Astrocyte (in vitro differentiated cells and primary cell): Measurements from ENCODE around the gene TRMT61A. TPM values are rescaled to one million over a fixed set of nuclear protein-coding genes. Genes with fewer than 3 reads are reported as not detected.

Source experiments
- DNase-seq: peaks from one replicate; pipeline ENCODE4 v3.0.0-alpha.2; 2010; ENCODE audit warnings: low read depth
- FAIRE-seq: peaks from 2 replicates; lab custom pipeline; 2011; peaks lifted over from hg19 to GRCh38; lab: Jason Lieb, UNC
- H2AFZ ChIP-seq: 2 replicates; pipeline ENCODE4 v1.6.0; 2012; ENCODE audit warnings: low read depth, low read length, inconsistent platforms
- H3K27ac ChIP-seq: 2 replicates; pipeline ENCODE4 v1.5.1; 2011; ENCODE audit warnings: low read depth, low read length, inconsistent platforms
- H3K27me3 ChIP-seq: 2 replicates; pipeline ENCODE4 v1.6.0; 2011; ENCODE audit warnings: low read length, inconsistent platforms; ENCODE audit not compliant: insufficient read depth
- H3K36me3 ChIP-seq: 2 replicates; pipeline ENCODE4 v1.5.1; 2011; ENCODE audit warnings: low read length, inconsistent platforms; ENCODE audit not compliant: insufficient read depth
- H3K4me1 ChIP-seq: 2 replicates; pipeline ENCODE4 v1.5.1; 2011; ENCODE audit warnings: low read length, inconsistent platforms; ENCODE audit not compliant: insufficient read depth
- H3K4me2 ChIP-seq: 2 replicates; pipeline ENCODE4 v1.6.0; 2012; ENCODE audit warnings: low read length, inconsistent platforms
- H3K4me3 ChIP-seq: 2 replicates; pipeline ENCODE4 v1.5.1; 2011; ENCODE audit warnings: low read depth, mild to moderate bottlenecking, low read length, inconsistent platforms; ENCODE audit not compliant: insufficient read depth
- H3K79me2 ChIP-seq: 2 replicates; pipeline ENCODE4 v1.6.0; 2012; ENCODE audit warnings: mild to moderate bottlenecking, low read length, inconsistent platforms; ENCODE audit not compliant: insufficient read depth
- H3K9ac ChIP-seq: 2 replicates; pipeline ENCODE4 v1.6.0; 2012; ENCODE audit warnings: mild to moderate bottlenecking, low read length, inconsistent platforms
- H3K9me3 ChIP-seq: 2 replicates; pipeline ENCODE4 v1.5.1; 2012; ENCODE audit warnings: low read depth, mild to moderate bottlenecking, low read length, inconsistent platforms; ENCODE audit not compliant: insufficient read depth
- H4K20me1 ChIP-seq: 2 replicates; pipeline ENCODE4 v1.6.0; 2012; ENCODE audit warnings: low read length, inconsistent platforms; ENCODE audit not compliant: insufficient read depth
- H3K27ac Mint-ChIP-seq: one replicate; pipeline ENCODE4 v1.8.0; 2021; ENCODE audit warnings: mild to moderate bottlenecking, mixed read lengths; ENCODE audit not compliant: unreplicated experiment
- H3K27me3 Mint-ChIP-seq: one replicate; pipeline ENCODE4 v1.8.0; 2021; ENCODE audit warnings: low read depth, mixed read lengths; ENCODE audit not compliant: unreplicated experiment
- H3K36me3 Mint-ChIP-seq: one replicate; pipeline ENCODE4 v1.8.0; 2021; ENCODE audit warnings: low read depth, mixed read lengths; ENCODE audit not compliant: unreplicated experiment
- H3K4me1 Mint-ChIP-seq: one replicate; pipeline ENCODE4 v1.8.0; 2021; ENCODE audit warnings: low read depth, mixed read lengths; ENCODE audit not compliant: unreplicated experiment
- H3K4me3 Mint-ChIP-seq: one replicate; pipeline ENCODE4 v1.8.0; 2021; ENCODE audit warnings: mild to moderate bottlenecking, moderate library complexity, mixed read lengths; ENCODE audit not compliant: unreplicated experiment
- H3K9me3 Mint-ChIP-seq: one replicate; pipeline ENCODE4 v1.8.0; 2021; ENCODE audit warnings: mild to moderate bottlenecking, mixed read lengths; ENCODE audit not compliant: unreplicated experiment
- EZH2 ChIP-seq: IDR thresholded peaks from 2 replicates; pipeline ENCODE4 v1.6.1; 2012; ENCODE audit warnings: mild to moderate bottlenecking, low read length, inconsistent platforms; ENCODE audit not compliant: insufficient read depth
- total RNA-seq: library from RNA; stranded (reverse); gene quantifications from 2 replicates; pipeline ENCODE4 v1.2.1, GENCODE V29; 2021
- TF ChIP-seq, protein P1 (sequence below): IDR thresholded peaks from 2 replicates; pipeline ENCODE4 v1.5.1; 2011; ENCODE audit warnings: low read depth, mild to moderate bottlenecking, inconsistent platforms, low read length, moderate library complexity; ENCODE audit not compliant: insufficient read depth

The TRMT61A gene
- total RNA-seq, 1 donor from 2014 or later: 12.4 TPM

- no peak overlapping the region for H3K4me3 ChIP-seq
- Mint-ChIP-seq H3K27me3 (no peaks in the 10 kb centered on the region), H3K9me3 (no peaks in the 10 kb centered on the region), H3K4me1 (peaks cover 9% of the 10 kb centered on the region), H3K27ac (no peak overlapping the region), H3K36me3 (peaks cover 7% of the 10 kb centered on the region), H3K4me3 (no peak overlapping the region)
- H3K9ac ChIP-seq: no peak overlapping the region
- DNase-seq (no peak), FAIRE-seq (no peak)
- H3K4me2 ChIP-seq: no peak overlapping the region
- H3K79me2 ChIP-seq: peaks cover 11% of the 10 kb centered on the region
- H3K27me3 ChIP-seq: no peaks in the 10 kb centered on the region
- no peak for TF ChIP-seq EZH2
- TF ChIP-seq, protein P1, sequence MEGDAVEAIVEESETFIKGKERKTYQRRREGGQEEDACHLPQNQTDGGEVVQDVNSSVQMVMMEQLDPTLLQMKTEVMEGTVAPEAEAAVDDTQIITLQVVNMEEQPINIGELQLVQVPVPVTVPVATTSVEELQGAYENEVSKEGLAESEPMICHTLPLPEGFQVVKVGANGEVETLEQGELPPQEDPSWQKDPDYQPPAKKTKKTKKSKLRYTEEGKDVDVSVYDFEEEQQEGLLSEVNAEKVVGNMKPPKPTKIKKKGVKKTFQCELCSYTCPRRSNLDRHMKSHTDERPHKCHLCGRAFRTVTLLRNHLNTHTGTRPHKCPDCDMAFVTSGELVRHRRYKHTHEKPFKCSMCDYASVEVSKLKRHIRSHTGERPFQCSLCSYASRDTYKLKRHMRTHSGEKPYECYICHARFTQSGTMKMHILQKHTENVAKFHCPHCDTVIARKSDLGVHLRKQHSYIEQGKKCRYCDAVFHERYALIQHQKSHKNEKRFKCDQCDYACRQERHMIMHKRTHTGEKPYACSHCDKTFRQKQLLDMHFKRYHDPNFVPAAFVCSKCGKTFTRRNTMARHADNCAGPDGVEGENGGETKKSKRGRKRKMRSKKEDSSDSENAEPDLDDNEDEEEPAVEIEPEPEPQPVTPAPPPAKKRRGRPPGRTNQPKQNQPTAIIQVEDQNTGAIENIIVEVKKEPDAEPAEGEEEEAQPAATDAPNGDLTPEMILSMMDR: no peak
- H4K20me1 ChIP-seq: peaks cover 46% of the 10 kb centered on the region
- peaks cover 10% of the 10 kb centered on the region for H3K4me1 ChIP-seq
- H3K9me3 ChIP-seq: no peaks in the 10 kb centered on the region
- H3K27ac ChIP-seq: no peak overlapping the region
- H2AFZ ChIP-seq: no peak overlapping the region
- H3K36me3 ChIP-seq: no peaks in the 10 kb centered on the region
Measured at GRCh38 chr14:103551338-103551762, 22.4 kb downstream of the TRMT61A start.

GRCh38 chr14:103552011-103552845, 23.2 kb downstream of the TRMT61A start:
- Histone ChIP-seq H2AFZ (no peak overlapping the region), H3K36me3 (no peaks in the 10 kb centered on the region), H3K27ac (no peak overlapping the region), H3K9me3 (no peaks in the 10 kb centered on the region), H3K27me3 (no peaks in the 10 kb centered on the region), H4K20me1 (peaks cover 44% of the 10 kb centered on the region), H3K9ac (no peak overlapping the region), H3K4me1 (peaks cover 10% of the 10 kb centered on the region), H3K4me2 (peak overlapping the region; percentile 17), H3K79me2 (peaks cover 19% of the 10 kb centered on the region), H3K4me3 (no peak overlapping the region)
- Mint-ChIP-seq H3K27ac (peak overlapping the region; percentile 18), H3K27me3 (no peaks in the 10 kb centered on the region), H3K4me3 (no peak overlapping the region), H3K36me3 (peaks cover 7% of the 10 kb centered on the region), H3K4me1 (peaks cover 11% of the 10 kb centered on the region), H3K9me3 (no peaks in the 10 kb centered on the region)
- DNase-seq: peak; percentile 67
- peak; percentile 62 for FAIRE-seq
- TF ChIP-seq, protein P1: no peak

DNA sequence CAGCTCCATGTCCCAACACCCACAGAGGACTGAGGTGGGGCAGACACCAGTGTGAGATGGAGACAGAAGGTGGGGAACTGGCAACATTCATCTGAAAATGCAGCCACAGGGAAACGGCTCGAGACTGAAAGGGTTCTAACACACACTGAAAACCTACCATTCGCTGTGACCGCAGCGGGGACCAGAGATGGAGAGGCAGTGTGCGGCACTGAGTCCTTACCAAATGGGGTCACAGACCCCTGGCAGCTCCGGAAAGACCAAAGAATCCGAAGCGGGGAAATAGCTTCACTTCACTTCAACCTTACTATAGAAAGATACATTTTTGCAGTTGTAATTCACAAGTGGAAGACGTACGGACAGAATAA, 23.8 kb downstream of the TRMT61A start:
- H3K4me3 Mint-ChIP-seq: peak overlapping the region; percentile 54
- no peak for FAIRE-seq
- no peaks in the 10 kb centered on the region for H3K9me3 Mint-ChIP-seq
- H3K27me3 Mint-ChIP-seq: no peaks in the 10 kb centered on the region
- Histone ChIP-seq H2AFZ (no peak overlapping the region), H3K4me3 (no peak overlapping the region), H3K27ac (no peak overlapping the region), H3K27me3 (no peaks in the 10 kb centered on the region), H3K4me1 (peaks cover 10% of the 10 kb centered on the region), H3K79me2 (peaks cover 24% of the 10 kb centered on the region), H3K9me3 (no peaks in the 10 kb centered on the region), H3K4me2 (peak overlapping the region; percentile 17), H3K36me3 (no peaks in the 10 kb centered on the region), H3K9ac (no peak overlapping the region), H4K20me1 (peaks cover 45% of the 10 kb centered on the region)
- TF ChIP-seq, protein P1: no peak
- no peak for TF ChIP-seq EZH2
- H3K4me1 Mint-ChIP-seq: peaks cover 15% of the 10 kb centered on the region
- DNase-seq: no peak
- no peak overlapping the region for H3K27ac Mint-ChIP-seq
- H3K36me3 Mint-ChIP-seq: peaks cover 7% of the 10 kb centered on the region
